GM12801 (cell line): ENCODE data around the gene OR10T2.

Source experiments
- CTCF ChIP-seq: IDR thresholded peaks from one replicate; pipeline ENCODE4 v1.5.1; 2011; ENCODE audit warnings: control low read depth; ENCODE audit not compliant: insufficient read length; ENCODE audit errors: extremely low read depth

Gene OR10T2

DNA sequence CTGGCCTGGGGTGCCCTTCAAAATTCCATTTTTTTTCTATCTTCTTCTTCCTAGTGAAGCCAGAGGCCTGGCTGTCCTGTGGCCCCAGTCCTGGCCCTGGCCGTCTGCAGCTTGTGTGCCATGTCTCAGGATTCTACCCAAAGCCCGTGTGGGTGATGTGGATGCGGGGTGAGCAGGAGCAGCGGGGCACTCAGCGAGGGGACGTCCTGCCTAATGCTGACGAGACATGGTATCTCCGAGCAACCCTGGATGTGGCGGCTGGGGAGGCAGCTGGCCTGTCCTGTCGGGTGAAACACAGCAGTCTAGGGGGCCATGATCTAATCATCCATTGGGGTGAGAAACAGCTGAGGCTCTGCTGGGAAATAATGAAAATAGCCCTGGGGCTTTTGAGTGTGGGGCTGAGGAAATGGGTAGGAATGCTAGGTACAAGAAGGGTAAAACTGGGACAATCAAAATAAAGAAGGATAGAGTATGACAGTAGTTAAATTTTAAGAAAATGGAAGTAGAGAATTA lies 43.4 kb downstream of the OR10T2 start:
- no peak for TF ChIP-seq CTCF

DNA sequence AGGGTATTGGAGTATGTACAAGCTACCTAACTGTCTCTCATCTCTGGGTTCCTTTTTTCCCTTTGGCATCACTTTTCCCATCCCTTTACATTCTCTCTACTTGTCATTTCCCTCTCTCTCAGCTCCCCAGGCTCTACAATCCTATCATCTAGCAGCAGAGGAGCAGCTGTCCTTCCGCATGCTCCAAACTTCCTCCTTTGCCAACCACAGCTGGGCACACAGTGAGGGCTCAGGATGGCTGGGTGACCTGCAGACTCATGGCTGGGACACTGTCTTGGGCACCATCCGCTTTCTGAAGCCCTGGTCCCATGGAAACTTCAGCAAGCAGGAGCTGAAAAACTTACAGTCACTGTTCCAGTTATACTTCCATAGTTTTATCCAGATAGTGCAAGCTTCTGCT lies 45.0 kb downstream of the OR10T2 start:
- no peak for TF ChIP-seq CTCF

- TF ChIP-seq CTCF: no peak
These were observed 45.8 kb downstream of the OR10T2 start, which contains the start of gene CD1E for GRCh38 chr1:158353303-158354075. Gene CD1E (plus strand): TSS chr1:158353894. CDS start chr1:158353989, 95 bp downstream.
